ENCODE measurements around the gene ILK. TPM values are rescaled to one million over a fixed set of nuclear protein-coding genes. Genes with fewer than 3 reads are reported as not detected.

The ILK gene
- total RNA-seq (2022) (78.9 and 92.3 TPM in 2 replicates), Bru-seq, nascent RNA (percentile 79 among the genes with signal in this experiment), BruChase-seq, experiment 1, labeled RNA remaining after a 6-hour chase (percentile 89 among the genes with signal in this experiment), BruChase-seq, experiment 2, labeled RNA remaining after a 2-hour chase (percentile 84 among the genes with signal in this experiment)
- long read RNA-seq, transcript ILK-202 (12 exons, 2,074 nt): minor isoform, 12 of 225 reads
- long read RNA-seq, transcript ILK-203 (13 exons, 1,692 nt): major isoform, 98 of 225 reads
- long read RNA-seq, transcript ILK-201 (13 exons, 1,802 nt): minor isoform, 84 of 225 reads
- long read RNA-seq, partial matches to known transcripts: 8 of 225 reads
- long read RNA-seq, other reads (novel, unspliced or antisense): 19 of 225 reads

DNA sequence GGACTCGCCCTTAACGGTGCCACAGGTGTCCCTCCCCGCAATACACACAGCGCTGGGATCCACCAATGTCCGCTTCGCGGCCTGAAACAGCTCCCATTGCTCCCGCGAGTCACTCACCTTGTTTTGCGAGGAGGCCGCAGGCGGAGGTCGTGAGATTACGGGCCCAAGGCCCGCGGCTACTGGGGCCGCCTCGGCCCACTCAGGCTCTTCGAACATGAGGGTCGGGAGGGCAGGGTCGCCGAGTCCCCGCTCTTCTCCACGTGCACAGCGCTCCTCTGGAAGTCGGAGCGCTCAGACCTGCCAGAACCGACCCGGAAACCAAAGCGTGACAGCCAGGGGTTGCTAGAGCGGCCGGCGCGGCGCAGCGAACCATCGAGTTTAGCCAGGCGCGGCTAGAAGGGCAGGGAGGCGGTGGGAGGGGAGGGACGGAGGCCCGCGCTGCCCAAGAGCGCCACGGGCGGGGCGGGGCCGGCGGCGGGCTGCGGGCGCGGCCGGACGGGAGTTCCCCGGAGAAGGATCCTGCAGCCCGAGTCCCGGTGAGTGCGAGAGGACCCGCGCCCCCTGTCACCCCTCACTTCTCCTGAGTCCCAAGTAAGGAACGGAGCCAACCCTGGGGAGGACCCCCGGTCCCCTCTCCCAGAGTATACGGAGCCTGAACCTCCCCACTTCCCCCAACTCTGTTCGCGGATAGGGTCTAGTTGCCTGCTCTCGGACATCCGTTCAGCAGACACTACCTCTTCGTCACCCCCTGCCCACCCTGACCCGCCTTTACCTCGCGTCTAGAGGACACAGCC lies at the start of gene ILK, which contains the start of gene RRP8:
Gene ILK (plus strand): TSS at position 488 of the 794 bp plus-strand sequence. CDS start 498 bp downstream, outside the sequence.
Gene RRP8 (minus strand): TSS at position 330 of the 794 bp plus-strand sequence. CDS start 114 bp downstream, at position 216.
- ChIA-PET CTCF (interaction anchor here (0.7 to 4.8 kb wide), 12 partner anchors 9 to 972 kb away, joined by 3 to 34 read pairs (median 5); partner anchors contain the start of genes MRPL17, TAF10 and TPP1), POLR2A (interaction anchor here (0.7 to 4.6 kb wide), 19 partner anchors 9 to 992 kb away, joined by 3 to 56 read pairs (median 5); partner anchors contain the start of genes ARFIP2, CAVIN3, MRPL17 and SMPD1)
- BruUV-seq (replicated peaks): no TSS peak
- H3K9me3 Mint-ChIP-seq (ENCODE audit: unreplicated experiment): no peaks in the 10 kb centered on the region
- intact Hi-C loops (cut with micrococcal nuclease): loop anchor here (1.0 to 10.0 kb wide), 5 partner anchors 73 to 226 kb away; partner anchors contain the start of genes MRPL17 and TRIM3
- no peak within 1 kb of the TSS for H3K4me3 Mint-ChIP-seq (ENCODE audit: unreplicated experiment)
- H3K27ac Mint-ChIP-seq (ENCODE audit: low read depth, unreplicated experiment): no peak within 1 kb of the TSS
- H3K27me3 Mint-ChIP-seq (ENCODE audit: insufficient read depth, unreplicated experiment): no peaks in the 10 kb centered on the region
- no peak for TF ChIP-seq CTCF (IDR thresholded peaks at IDR 0.05; ENCODE audit: unreplicated experiment)
- peaks cover 27% of the 10 kb centered on the region for H3K36me3 Mint-ChIP-seq (ENCODE audit: insufficient read depth, unreplicated experiment)
- peaks cover 22% of the 10 kb centered on the region for H3K4me1 Mint-ChIP-seq (ENCODE audit: insufficient read depth, unreplicated experiment)
- peak; percentile 90 for DNase-seq (ENCODE audit: unreplicated experiment)

- intact Hi-C loops (cut with micrococcal nuclease): no loop called here
- peaks cover 10% of the 10 kb centered on the region for H3K36me3 Mint-ChIP-seq (ENCODE audit: insufficient read depth, unreplicated experiment)
- ChIA-PET CTCF (interaction anchor here (0.6 to 0.7 kb wide), 2 partner anchors 24 to 129 kb away, joined by 3 to 5 read pairs; no protein-coding TSS in a partner anchor), POLR2A (interaction anchor here (0.9 to 1.1 kb wide), 2 partner anchors 22 to 128 kb away, joined by 3 to 4 read pairs; partner anchors contain the start of gene MRPL17)
- no peaks in the 10 kb centered on the region for H3K9me3 Mint-ChIP-seq (ENCODE audit: unreplicated experiment)
- no peak for TF ChIP-seq CTCF (IDR thresholded peaks at IDR 0.05; ENCODE audit: unreplicated experiment)
- H3K27me3 Mint-ChIP-seq (ENCODE audit: insufficient read depth, unreplicated experiment): no peaks in the 10 kb centered on the region
- H3K27ac Mint-ChIP-seq (ENCODE audit: low read depth, unreplicated experiment): no peak overlapping the region
- no TSS peak for BruUV-seq (replicated peaks)
- H3K4me3 Mint-ChIP-seq (ENCODE audit: unreplicated experiment): no peak overlapping the region
- no peak for DNase-seq (ENCODE audit: unreplicated experiment)
- H3K4me1 Mint-ChIP-seq (ENCODE audit: insufficient read depth, unreplicated experiment): no peaks in the 10 kb centered on the region
Measured at GRCh38 chr11:6554828-6555706, 48.5 kb upstream of the ILK start.

DNA sequence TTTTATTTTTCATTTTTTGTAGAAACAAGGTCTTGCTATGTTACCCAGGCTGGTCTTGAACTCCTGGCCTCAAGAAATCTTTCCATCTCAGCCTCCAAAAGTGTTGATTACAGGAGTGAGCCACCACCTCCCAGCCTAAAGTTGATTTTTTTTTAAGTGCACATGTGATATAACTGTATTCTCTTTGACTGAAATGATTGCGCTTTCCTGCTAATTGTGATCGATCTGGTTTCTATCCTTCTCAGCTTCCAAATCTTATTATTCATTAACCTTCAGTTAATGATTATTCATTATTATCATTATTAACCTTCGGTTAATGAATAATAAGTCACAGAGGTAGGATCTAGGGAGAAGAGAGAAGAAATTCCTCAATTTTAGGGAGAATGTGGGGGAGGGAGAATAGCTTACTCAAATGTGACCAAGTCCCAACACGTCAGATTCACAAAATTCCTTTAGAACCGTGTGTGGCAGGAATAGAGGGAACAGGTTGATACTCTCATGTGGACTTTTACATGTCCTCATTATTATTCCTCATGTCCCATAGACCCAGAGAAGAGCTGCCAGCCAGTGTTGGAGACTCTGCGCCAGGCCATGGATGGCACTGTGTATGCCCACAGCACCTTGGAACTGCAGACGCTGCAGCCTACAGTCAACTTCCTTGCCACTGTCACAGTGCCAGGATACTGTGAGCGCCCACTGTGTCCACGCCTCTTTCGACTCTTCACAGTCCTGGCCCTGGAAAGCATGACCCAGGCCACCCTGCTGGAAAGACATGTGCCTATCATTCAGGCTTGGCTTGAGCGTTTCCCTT lies 47.2 kb upstream of the ILK start:
- H3K27ac Mint-ChIP-seq (ENCODE audit: low read depth, unreplicated experiment): no peak overlapping the region
- intact Hi-C loops (cut with micrococcal nuclease): no loop called here
- no peaks in the 10 kb centered on the region for H3K9me3 Mint-ChIP-seq (ENCODE audit: unreplicated experiment)
- DNase-seq (ENCODE audit: unreplicated experiment): no peak
- H3K4me3 Mint-ChIP-seq (ENCODE audit: unreplicated experiment): no peak overlapping the region
- no TSS peak for BruUV-seq (replicated peaks)
- POLR2A ChIA-PET: interaction anchor here (0.7 to 0.9 kb wide), 3 partner anchors 21 to 63 kb away, joined by 3 read pairs; partner anchors contain the start of genes DNHD1 and TPP1
- CTCF ChIA-PET: no interaction called here
- no peaks in the 10 kb centered on the region for H3K27me3 Mint-ChIP-seq (ENCODE audit: insufficient read depth, unreplicated experiment)
- H3K36me3 Mint-ChIP-seq (ENCODE audit: insufficient read depth, unreplicated experiment): peaks cover 10% of the 10 kb centered on the region
- no peaks in the 10 kb centered on the region for H3K4me1 Mint-ChIP-seq (ENCODE audit: insufficient read depth, unreplicated experiment)
- no peak for TF ChIP-seq CTCF (IDR thresholded peaks at IDR 0.05; ENCODE audit: unreplicated experiment)
